HCT116 (cell line): ENCODE data around the gene SUDS3. TPM values are rescaled to one million over a fixed set of nuclear protein-coding genes. Genes with fewer than 3 reads are reported as not detected.

ENCODE experiments used
- ATAC-seq: fragments of 200-7000 bp; cut with Tn5 transposase; 2 replicates; pipeline ENCODE4 v1.9.1; 2020; ENCODE audit warnings: mild to moderate bottlenecking, moderate library complexity
- BruUV-seq: library from RNA; stranded (reverse); fragments of 400-500 nt; replicated peaks from 2 replicates; lab custom pipeline; 2021; lab: Mats Ljungman, UMichigan
- CTCF ChIA-PET: fragments of 300-600 bp; sonication (Branson Sonifier 250); formaldehyde crosslinking; loops from one replicate; lab custom pipeline; 2021; ENCODE audit warnings: antibody characterized with exemption; lab: Charles Lee
- POLR2A ChIA-PET: fragments of 300-600, 350-600 bp; sonication (Branson Sonifier 250); formaldehyde crosslinking; loops from one replicate; lab custom pipeline; 2021; ENCODE audit warnings: antibody characterized with exemption; lab: Charles Lee
- RAD21 ChIA-PET, 2 experiments: fragments of 300-600 bp; sonication (Branson Sonifier 250); formaldehyde crosslinking; loops; one replicate each; lab custom pipeline; 2023; ENCODE audit warnings: low total read pairs in 2 of 2; ENCODE audit not compliant: uncharacterized antibody in 2 of 2, unreplicated experiment in 2 of 2, low non-redundant PET in 1 of 2; lab: Charles Lee
- DNase-seq: peaks from one replicate; pipeline ENCODE4 v3.0.0-alpha.2; 2010; ENCODE audit warnings: low read depth, low spot score
- H2AFZ ChIP-seq: fragments of 200-600 bp; shearing (Covaris generic), sonication (generic); 2 replicates; pipeline ENCODE4 v1.6.1; 2017; ENCODE audit warnings: low read depth, mixed run types, mixed read lengths, antibody characterized with exemption, low read length; ENCODE audit not compliant: poor library complexity, severe bottlenecking
- H3K27ac ChIP-seq: 2 replicates; pipeline ENCODE4 v1.5.1; 2012; ENCODE audit warnings: low read depth, low read length
- H3K27me3 ChIP-seq: fragments of 200-600 bp; sonication (generic); 2 replicates; pipeline ENCODE4 v1.6.1; 2016; ENCODE audit warnings: mixed run types, low read length, mixed read lengths; ENCODE audit not compliant: insufficient read depth
- H3K36me3 ChIP-seq, 2 experiments: fragments of 200-500 bp in 1 of 2; fragments of 200-600 bp in 1 of 2; sonication (Bioruptor generic) in 1 of 2; sonication (generic) in 1 of 2; 2 replicates each; pipeline versions ENCODE4 v1.5.1 to v1.6.1; 2014 to 2016; ENCODE audit warnings: low read length in 2 of 2, inconsistent platforms in 1 of 2, mixed read lengths in 1 of 2, mixed run types in 1 of 2; ENCODE audit not compliant: insufficient read depth in 2 of 2, control insufficient read depth in 1 of 2
- H3K4me1 ChIP-seq, 2 experiments: fragments of 200-600 bp in 1 of 2; sonication (generic) in 1 of 2; 2 replicates each; pipeline versions ENCODE4 v1.5.1 to v1.6.1; 2012 to 2017; ENCODE audit warnings: low read length in 2 of 2, inconsistent platforms in 1 of 2, mild to moderate bottlenecking in 1 of 2, mixed read lengths in 1 of 2, mixed run types in 1 of 2, moderate library complexity in 1 of 2; ENCODE audit not compliant: insufficient read depth in 2 of 2, control insufficient read depth in 1 of 2
- H3K4me2 ChIP-seq: fragments of 200-600 bp; sonication (generic); 2 replicates; pipeline ENCODE4 v1.6.1; 2017; ENCODE audit warnings: mixed run types, low read length, mixed read lengths
- H3K4me3 ChIP-seq, 2 experiments: fragments of 200-600 bp in 1 of 2; sonication (generic) in 1 of 2; replicated peaks in 1 of 2; 2 replicates each; pipeline ENCODE4 v1.5.1; 2011 to 2016; ENCODE audit warnings: low read length in 2 of 2, control low read depth in 1 of 2, low read depth in 1 of 2, mild to moderate bottlenecking in 1 of 2, mixed read lengths in 1 of 2, mixed run types in 1 of 2
- H3K79me2 ChIP-seq: fragments of 200-600 bp; sonication (generic); 2 replicates; pipeline ENCODE4 v1.6.1; 2017; ENCODE audit warnings: mild to moderate bottlenecking, mixed run types, low read length, moderate library complexity, mixed read lengths; ENCODE audit not compliant: insufficient read depth
- H3K9ac ChIP-seq: fragments of 200-600 bp; sonication (generic); 2 replicates; pipeline ENCODE4 v1.6.1; 2016; ENCODE audit warnings: low read length, mixed read lengths
- H3K9me2 ChIP-seq: fragments of 200-600 bp; sonication (generic), shearing (Covaris generic); 2 replicates; pipeline ENCODE4 v1.6.1; 2017; ENCODE audit warnings: mixed run types, mild to moderate bottlenecking, moderate library complexity; ENCODE audit not compliant: insufficient read depth
- H3K9me3 ChIP-seq, 2 experiments: fragments of 200-500 bp in 1 of 2; fragments of 200-600 bp in 1 of 2; sonication (Bioruptor generic) in 1 of 2; sonication (generic) in 1 of 2; 2 replicates each; pipeline ENCODE4 v1.6.1; 2014 to 2017; ENCODE audit warnings: low read length in 2 of 2, mixed read lengths in 2 of 2, inconsistent platforms in 1 of 2, low read depth in 1 of 2, mild to moderate bottlenecking in 1 of 2, mixed run types in 1 of 2, moderate library complexity in 1 of 2; ENCODE audit not compliant: control insufficient read depth in 1 of 2, insufficient read depth in 1 of 2
- H4K20me1 ChIP-seq: fragments of 200-600 bp; sonication (generic), shearing (Covaris generic); 2 replicates; pipeline ENCODE4 v1.6.1; 2017; ENCODE audit warnings: mixed run types, mild to moderate bottlenecking, moderate library complexity; ENCODE audit not compliant: insufficient read depth
- ATF3 ChIP-seq: IDR thresholded peaks from 2 replicates; pipeline ENCODE4 v1.6.1; 2012
- CBX3 ChIP-seq: IDR thresholded peaks from 2 replicates; pipeline ENCODE4 v1.6.1; 2012; ENCODE audit warnings: low read depth
- CEBPB ChIP-seq: IDR thresholded peaks from 2 replicates; pipeline ENCODE4 v1.6.1; 2012; ENCODE audit warnings: low read depth
- EGR1 ChIP-seq: IDR thresholded peaks from 2 replicates; pipeline ENCODE4 v1.6.1; 2012; ENCODE audit warnings: low read depth
- ELF1 ChIP-seq: IDR thresholded peaks from 2 replicates; pipeline ENCODE4 v1.6.1; 2012; ENCODE audit warnings: low read depth, borderline replicate concordance
- EZH2 ChIP-seq: fragments of 200-600 bp; sonication (generic); IDR thresholded peaks from 2 replicates; pipeline ENCODE4 v1.6.1; 2017; ENCODE audit warnings: antibody characterized with exemption, mixed run types
- EZH2phosphoT487 ChIP-seq: fragments of 200-600 bp; IDR thresholded peaks from 2 replicates; pipeline ENCODE4 v1.6.1; 2018; ENCODE audit warnings: antibody characterized with exemption, borderline replicate concordance
- FOSL1 ChIP-seq: IDR thresholded peaks from 2 replicates; pipeline ENCODE4 v1.6.1; 2012; ENCODE audit warnings: low read depth
- JUND ChIP-seq: IDR thresholded peaks from 2 replicates; pipeline ENCODE4 v1.6.1; 2012
- MAX ChIP-seq: IDR thresholded peaks from 2 replicates; pipeline ENCODE4 v1.6.1; 2012
- POLR2A ChIP-seq: IDR thresholded peaks from 2 replicates; pipeline ENCODE4 v1.7.0; 2011; ENCODE audit warnings: borderline replicate concordance; ENCODE audit not compliant: insufficient read depth, insufficient read length; ENCODE audit errors: extremely low read depth
- POLR2AphosphoS5 ChIP-seq: IDR thresholded peaks from 2 replicates; pipeline ENCODE4 v1.6.1; 2011; ENCODE audit warnings: mild to moderate bottlenecking, low read depth, low read length, moderate library complexity
- REST ChIP-seq: IDR thresholded peaks from 2 replicates; pipeline ENCODE4 v1.6.1; 2012; ENCODE audit warnings: low read depth
- SP1 ChIP-seq: IDR thresholded peaks from 2 replicates; pipeline ENCODE4 v1.6.1; 2012; ENCODE audit warnings: low read depth
- SRF ChIP-seq: IDR thresholded peaks from 2 replicates; pipeline ENCODE4 v1.6.1; 2012; ENCODE audit warnings: low read depth
- ZBTB33 ChIP-seq: IDR thresholded peaks from 2 replicates; pipeline ENCODE4 v1.6.1; 2011; ENCODE audit warnings: mild to moderate bottlenecking, low read length, moderate library complexity; ENCODE audit not compliant: insufficient replicate concordance; ENCODE audit errors: extremely low read depth
- ZFX ChIP-seq: fragments of 450-650 bp; IDR thresholded peaks from 2 replicates; pipeline ENCODE4 v1.6.1; 2017
- ZNF274 ChIP-seq: fragments of 200-500 bp; sonication (Bioruptor generic); IDR thresholded peaks from 2 replicates; pipeline ENCODE4 v1.6.1; 2014; ENCODE audit warnings: mild to moderate bottlenecking, low read depth, low read length, inconsistent platforms
- intact Hi-C: fragments of 100-400 bp; cut with micrococcal nuclease; formaldehyde crosslinking; loops from 2 replicates; pipeline ENCODE4 v1.10.0; 2022
- total RNA-seq: library from RNA; stranded (reverse); gene quantifications from one replicate; pipeline ENCODE4 v1.2.1, GENCODE V29; 2021; ENCODE audit not compliant: unreplicated experiment

The SUDS3 gene
- total RNA-seq, 1 experiment from 2014 or later: 32.3 TPM

GRCh38 chr12:118428643-118429042, 52.3 kb downstream of the SUDS3 start:
- Histone ChIP-seq H3K36me3 (no peaks in the 10 kb centered on the region), H3K4me2 (no peak overlapping the region), H3K4me3 (no peak overlapping the region), H3K9me2 (no peaks in the 10 kb centered on the region), H2AFZ (no peak overlapping the region), H3K9ac (no peak overlapping the region), H3K79me2 (no peaks in the 10 kb centered on the region), H3K9me3 (no peaks in the 10 kb centered on the region), H3K27ac (no peak overlapping the region), H4K20me1 (no peaks in the 10 kb centered on the region)
- POLR2A ChIA-PET: no interaction called here
- DNase-seq (no peak), ATAC-seq (no peak)
- BruUV-seq: no TSS peak
- CTCF ChIA-PET: no interaction called here
- RAD21 ChIA-PET: no interaction called here
- intact Hi-C loops: no loop called here
- TF ChIP-seq ELF1: no peak
- no peak for TF ChIP-seq MAX
- no peak for TF ChIP-seq SP1
- no peak for TF ChIP-seq ZNF274
- TF ChIP-seq ZBTB33: no peak
- TF ChIP-seq SRF: no peak
- no peak for TF ChIP-seq FOSL1
- TF ChIP-seq EZH2: no peak
- TF ChIP-seq CEBPB: no peak
- TF ChIP-seq ZFX: no peak
- TF ChIP-seq CBX3: no peak
- TF ChIP-seq EZH2phosphoT487: no peak
- TF ChIP-seq EGR1: no peak
- TF ChIP-seq ATF3: no peak
- TF ChIP-seq REST: no peak
- no peak for TF ChIP-seq POLR2AphosphoS5
- TF ChIP-seq JUND: no peak
- no peak for TF ChIP-seq POLR2A
- TF ChIP-seq, all 23 proteins: peak for 0
- H3K27me3 ChIP-seq: no peaks in the 10 kb centered on the region
- no peaks in the 10 kb centered on the region for H3K4me1 ChIP-seq
